GM04504 (cell line): Measurements from ENCODE around the gene TBC1D22A.

Source experiments
- DNase-seq: peaks from one replicate; pipeline ENCODE4 v3.0.0-alpha.2; 2012; ENCODE audit warnings: low read depth

The TBC1D22A gene

GRCh38 chr22:46958658-46959057 is 196.2 kb downstream of the TBC1D22A start:
- no peak for DNase-seq

GRCh38 chr22:46959369-46959768 is 196.9 kb downstream of the TBC1D22A start:
- no peak for DNase-seq

- no peak for DNase-seq
Observed at GRCh38 chr22:46961591-46962295, 199.3 kb downstream of the TBC1D22A start.

GRCh38 chr22:46962406-46962805 is 200.0 kb downstream of the TBC1D22A start:
- no peak for DNase-seq

DNA sequence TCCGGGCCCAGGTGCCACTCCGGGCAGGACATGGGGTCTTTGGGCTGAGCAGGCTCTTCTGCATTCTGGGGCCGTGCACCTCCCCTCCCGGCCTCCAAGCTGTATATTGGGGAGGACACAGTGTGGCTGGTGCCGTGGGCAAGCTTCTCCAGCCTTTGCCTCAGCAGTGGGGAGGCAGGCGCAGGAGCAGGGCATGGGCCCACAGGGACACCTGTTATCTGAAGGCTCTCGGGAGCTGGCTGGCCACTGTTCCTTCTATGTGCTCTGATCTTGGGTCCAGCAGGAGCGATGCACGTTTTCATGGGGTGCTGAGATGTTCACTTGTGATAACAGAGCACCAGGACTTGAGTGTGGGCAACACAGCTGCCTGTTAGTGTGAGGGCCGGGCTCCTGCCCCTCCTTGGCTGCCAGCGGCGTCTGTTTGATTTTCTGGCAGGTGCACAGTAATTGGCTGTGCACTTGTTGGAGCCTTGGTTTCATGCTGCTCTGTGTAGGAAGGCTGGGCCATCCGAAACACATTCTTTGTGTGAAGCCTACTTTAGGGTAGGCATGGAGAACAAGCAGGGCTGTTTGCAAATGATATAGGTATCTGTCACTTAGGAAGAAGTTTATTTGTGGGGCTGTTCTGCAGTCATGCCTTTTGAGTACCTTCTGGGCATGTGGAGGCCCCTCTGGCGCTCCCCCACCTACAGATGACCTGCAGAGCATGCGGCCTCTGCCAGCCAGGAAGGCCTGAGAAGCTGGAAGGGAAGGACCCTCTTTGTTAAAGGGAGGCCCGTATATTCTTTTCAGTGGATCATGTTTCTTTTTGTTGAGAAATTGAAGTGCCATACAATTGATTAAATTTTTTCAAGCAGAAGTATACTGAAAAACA is 201.5 kb downstream of the TBC1D22A start:
- no peak for DNase-seq

DNA sequence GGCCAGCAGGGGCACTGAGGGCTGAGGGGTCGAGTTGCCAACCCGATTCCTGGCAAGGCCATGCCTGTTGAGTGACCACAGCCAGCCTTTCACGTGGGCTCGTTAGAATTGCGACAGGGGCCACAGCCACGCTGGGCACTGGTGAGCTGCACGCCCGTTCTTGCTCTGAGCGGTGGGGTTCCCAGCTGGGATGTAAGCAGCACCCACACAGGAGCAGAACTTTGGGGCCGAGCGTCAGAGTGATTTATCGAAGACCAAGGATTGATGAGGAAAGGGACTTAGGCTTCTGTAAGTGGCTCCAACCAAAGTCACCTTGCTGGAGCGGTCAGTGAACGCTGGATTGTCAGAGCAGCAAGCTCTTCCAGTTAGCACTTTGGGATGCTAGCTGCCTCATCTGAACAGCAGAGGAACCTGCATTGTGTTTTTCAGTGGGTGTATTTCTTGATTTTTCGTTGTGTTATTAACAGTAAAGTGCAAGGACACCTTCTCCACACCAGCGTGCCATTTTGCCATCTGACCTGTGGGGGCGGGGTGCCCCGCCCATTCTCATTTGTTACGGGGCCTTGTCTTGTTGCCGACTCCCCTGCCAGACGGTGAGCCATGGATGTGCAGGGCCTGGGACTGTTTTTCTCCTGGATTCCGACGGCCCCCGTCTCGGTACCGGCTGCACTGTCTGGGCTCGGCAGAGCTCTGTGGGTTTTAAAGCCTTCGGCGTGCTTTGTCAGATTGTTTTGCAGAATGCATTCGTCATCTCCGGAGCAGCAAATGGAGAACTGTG is 202.5 kb downstream of the TBC1D22A start:
- DNase-seq = no peak

DNA sequence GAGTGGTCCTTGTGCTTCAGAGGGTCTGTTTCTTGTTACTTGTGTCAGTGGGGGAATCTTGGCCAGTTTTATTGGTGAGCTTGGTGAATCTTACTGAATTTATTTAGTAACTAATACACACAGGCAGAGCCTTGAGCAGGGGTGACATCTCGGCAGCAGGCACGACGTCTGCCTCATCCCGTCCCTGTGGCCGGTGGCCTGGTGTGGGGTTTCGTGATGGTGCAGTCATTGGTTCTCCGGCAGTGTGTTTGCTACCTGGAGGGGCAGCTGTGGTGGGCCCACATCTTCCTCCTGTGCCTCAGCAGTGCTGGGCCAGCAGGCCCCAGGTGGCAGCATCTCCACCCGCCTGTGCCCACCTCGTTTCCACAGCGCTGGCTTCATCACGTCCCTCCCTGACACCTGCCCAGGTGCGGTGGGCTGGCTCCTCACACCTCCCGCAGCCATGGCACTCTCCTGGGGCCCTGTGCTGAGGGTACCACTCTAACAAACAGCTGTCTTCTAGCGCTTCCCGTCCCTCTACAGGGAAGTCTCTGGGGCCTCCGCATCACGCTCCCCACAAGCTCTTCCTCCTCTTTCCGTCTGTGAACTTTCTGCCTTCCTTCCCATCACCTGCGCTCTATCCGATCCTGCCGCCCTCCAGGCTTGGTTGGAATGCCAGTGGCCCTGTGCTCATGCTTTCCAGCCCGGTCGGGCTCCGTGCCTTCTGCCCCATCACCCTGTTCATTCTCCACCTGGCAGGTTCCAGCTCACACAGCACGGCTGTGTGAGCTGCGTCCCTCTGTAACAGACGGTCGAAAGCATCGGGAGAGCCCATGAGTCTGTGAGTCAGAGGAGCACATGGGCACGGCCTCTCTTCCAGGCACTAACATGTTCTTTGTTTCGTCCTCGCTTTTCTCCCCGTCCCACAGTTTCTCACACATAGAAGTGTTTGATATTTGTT is 203.4 kb downstream of the TBC1D22A start:
- peak; percentile 18 for DNase-seq

DNA sequence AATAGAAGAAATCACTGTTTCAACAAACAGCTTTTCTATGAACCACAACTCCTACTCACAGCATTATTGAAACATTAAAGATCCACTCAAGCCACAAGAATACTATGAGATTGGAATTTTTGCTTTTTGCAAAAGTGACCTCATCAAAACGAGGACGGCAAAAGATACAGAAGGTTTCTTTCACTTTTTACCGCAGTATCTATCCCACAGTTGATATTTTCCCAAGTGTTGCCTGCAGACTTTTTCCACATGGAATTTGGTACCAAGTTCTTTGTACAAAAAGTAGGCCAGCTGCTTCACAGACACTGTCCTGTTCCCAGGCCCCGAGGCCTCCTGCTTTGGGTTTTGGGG is 204.0 kb downstream of the TBC1D22A start:
- DNase-seq = peak; percentile 5

GRCh38 chr22:46966846-46967245 is 204.4 kb downstream of the TBC1D22A start:
- DNase-seq = no peak

- DNase-seq = no peak
Observed at GRCh38 chr22:46967445-46968358, 205.3 kb downstream of the TBC1D22A start.

GRCh38 chr22:46968359-46968740 is 205.9 kb downstream of the TBC1D22A start:
- DNase-seq = no peak

GRCh38 chr22:46968848-46969247 is 206.4 kb downstream of the TBC1D22A start:
- DNase-seq = no peak

- DNase-seq = no peak
Observed at GRCh38 chr22:46969491-46969890, 207.0 kb downstream of the TBC1D22A start.

DNA sequence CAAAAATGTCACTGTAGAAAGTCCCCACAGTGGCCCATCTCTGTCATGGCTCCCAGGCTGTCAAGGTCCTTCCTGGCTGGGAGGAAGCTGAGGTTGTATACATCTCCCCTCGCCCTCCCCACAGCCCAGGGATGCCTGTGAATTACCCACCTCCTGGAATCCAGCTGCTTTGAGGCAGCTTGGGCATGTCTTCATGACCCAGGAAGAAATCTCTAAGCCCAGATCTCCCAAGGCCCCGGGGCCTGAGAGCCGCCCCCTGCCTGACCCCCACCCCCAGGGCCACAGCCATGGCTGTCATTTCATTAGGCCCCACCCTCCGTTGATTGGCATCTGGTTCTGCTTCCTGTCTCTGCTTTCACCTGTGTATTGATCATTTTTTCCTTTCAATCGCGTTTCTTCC is 207.5 kb downstream of the TBC1D22A start:
- no peak for DNase-seq

- DNase-seq = no peak
Observed at GRCh38 chr22:46970411-46971098, 208.1 kb downstream of the TBC1D22A start.

DNA sequence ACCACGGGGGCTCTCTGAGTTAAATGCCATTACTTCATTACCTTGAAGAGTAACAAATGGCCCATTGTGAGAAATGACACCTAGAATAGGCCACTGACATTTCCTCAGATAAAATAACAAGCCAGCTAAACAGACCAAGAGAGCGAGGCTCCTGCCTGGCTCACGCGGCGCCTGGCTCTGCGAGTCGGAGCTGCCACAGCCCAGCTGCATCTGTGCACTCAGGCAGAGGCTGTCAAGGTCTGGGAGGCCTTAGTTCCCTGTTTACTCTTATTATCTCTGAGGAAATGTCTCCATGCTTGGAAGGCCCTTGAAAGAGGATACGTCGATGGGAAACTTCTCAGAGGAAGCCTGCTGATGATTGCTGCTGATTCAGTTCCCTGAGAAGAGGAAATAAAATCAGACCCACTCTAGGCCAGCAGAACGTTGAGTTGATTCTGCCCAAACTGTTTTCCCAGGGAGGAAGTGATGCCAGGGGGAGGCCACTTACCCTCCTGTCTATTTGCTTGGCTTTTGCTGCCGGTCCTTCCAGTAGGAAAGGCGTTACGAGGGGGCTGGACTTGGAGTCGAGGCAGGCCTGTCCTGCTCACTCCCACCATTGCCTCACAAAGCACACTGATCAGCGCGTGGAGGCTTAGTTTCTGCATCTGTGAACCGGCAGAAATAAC is 208.8 kb downstream of the TBC1D22A start:
- no peak for DNase-seq

GRCh38 chr22:46971764-46972125 is 209.3 kb downstream of the TBC1D22A start:
- no peak for DNase-seq

DNA sequence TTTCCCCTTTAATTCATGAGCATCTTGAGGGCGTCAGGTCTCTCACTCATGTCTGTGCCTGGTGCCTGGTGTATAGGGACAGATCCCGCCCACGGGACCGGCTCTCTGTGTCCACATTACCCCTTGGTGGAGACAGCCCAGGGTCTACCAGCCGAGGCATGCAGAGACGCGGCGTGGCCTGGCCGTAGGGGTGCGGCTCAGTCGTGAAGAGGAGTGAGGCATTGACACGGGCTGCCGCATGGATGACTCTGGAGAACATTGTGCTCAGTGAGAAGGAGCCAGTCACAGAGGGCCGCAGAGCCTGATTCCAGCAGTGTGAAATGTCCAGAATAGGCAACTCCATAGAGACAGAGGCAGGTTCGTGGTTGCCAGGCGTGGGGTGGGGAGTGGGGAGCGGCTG is 209.8 kb downstream of the TBC1D22A start:
- no peak for DNase-seq
